Measurements from ENCODE around the gene CRACR2B. TPM values are rescaled to one million over a fixed set of nuclear protein-coding genes. Genes with fewer than 3 reads are reported as not detected.
A peak's percentile ranks its signal among the peaks of the same experiment; 100 is the strongest.

Gene CRACR2B
- total RNA-seq, 2 experiments from 2014 or later = 7.7 to 8.1 TPM

DNA sequence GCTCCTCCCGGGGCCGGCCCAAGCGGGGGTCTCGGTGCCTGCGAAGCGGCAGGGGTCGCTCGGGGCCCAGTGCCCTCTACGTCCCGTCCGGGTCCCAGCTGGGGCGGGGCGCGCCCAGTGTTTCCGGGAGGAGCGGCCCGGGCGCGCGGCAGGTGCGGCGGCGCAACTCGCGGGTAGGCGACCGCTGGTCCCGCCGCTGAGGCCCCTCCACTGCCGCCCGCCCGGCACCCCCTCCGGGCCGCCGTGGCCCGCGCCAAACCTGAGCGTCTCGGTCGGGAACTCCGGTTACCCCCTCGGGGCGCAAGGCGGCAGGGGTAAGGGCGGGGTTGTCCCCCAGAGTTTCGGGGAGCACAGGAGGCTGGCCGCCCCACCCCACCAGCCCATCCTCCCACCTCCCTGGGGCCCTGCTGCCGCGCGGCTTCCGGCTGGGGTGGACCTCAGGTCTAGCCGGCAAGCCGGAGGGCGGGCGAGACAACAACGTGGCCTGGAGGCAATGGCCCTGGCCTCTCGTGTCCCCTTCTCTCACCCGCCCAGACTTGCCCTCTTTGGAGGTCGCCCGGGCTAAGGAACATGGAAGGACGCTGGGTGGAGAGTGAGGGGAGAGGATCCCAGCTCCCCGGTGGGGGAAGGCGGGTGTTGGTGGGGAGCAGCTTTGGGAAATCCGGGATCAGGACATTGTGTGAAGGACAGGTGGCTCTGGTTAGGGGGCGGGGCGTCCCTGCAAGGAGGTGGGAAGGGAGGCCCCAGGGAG lies 398 bp upstream of the CRACR2B start:
- no peaks in the 10 kb centered on the region for H3K9me3 Mint-ChIP-seq
- H3K27me3 Mint-ChIP-seq = peaks cover 42% of the 10 kb centered on the region
- H3K4me3 Mint-ChIP-seq = peak overlapping the region; percentile 73
- H3K4me1 Mint-ChIP-seq = peaks cover 37% of the 10 kb centered on the region
- CTCF ChIA-PET = interaction anchor here (1.2 to 1.4 kb wide), 2 partner anchors 16 to 30 kb away, joined by 3 to 4 read pairs; partner anchors contain the start of genes POLR2L and TSPAN4
- H3K27ac Mint-ChIP-seq = peak overlapping the region; percentile 81
- peaks cover 10% of the 10 kb centered on the region for H3K36me3 Mint-ChIP-seq (ENCODE audit: low read depth)
- DNase-seq = peak; percentile 36
- POLR2A ChIA-PET = no interaction called here

GRCh38 chr11:828506-829175 lies 922 bp downstream of the CRACR2B start:
- Mint-ChIP-seq H3K4me3 (peak overlapping the region; percentile 70), H3K4me1 (peaks cover 39% of the 10 kb centered on the region), H3K27ac (no peak overlapping the region), H3K9me3 (no peaks in the 10 kb centered on the region), H3K36me3 (ENCODE audit: low read depth) (peaks cover 7% of the 10 kb centered on the region), H3K27me3 (peaks cover 42% of the 10 kb centered on the region)
- DNase-seq = no peak
- ChIA-PET CTCF (interaction anchor here (1.4 kb wide), 1 partner anchor 14 kb away, joined by 4 read pairs; the partner anchor contains the start of genes POLR2L and TSPAN4), POLR2A (no interaction called here)

DNA sequence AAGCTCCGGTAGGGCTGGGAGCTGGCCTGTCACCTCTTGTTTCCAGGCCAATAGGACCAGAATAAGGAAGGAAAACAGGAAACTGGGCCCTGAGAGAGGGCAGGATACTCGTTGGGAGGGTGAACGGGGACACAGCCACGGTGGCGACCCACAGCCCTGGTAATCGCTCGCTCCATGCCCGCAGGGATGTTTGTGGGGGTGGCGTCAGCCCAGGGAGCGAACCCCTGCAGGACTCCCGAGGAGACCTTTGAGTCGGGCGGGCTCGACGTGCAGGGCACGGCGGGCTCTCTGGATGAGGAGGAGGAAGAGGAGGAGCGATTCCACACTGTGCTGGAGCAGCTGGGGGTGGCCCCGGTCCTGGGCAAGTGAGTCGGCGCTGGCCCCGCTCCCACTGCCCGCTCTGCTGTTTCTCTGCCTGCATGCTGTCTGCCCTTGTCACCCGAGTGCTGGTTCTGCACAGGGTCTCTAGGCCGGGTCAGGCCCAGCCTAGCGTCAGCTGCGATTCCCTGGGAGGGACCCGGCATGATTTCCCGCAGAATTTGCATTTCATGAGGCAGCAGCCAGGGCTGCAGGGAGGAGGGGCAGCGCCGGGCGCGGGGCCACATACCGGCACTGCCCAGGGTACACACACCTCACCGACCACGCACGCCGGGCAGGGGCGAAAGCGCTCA lies 1.6 kb downstream of the CRACR2B start:
- Mint-ChIP-seq H3K27ac (no peak overlapping the region), H3K36me3 (ENCODE audit: low read depth) (peaks cover 7% of the 10 kb centered on the region), H3K9me3 (no peaks in the 10 kb centered on the region), H3K4me1 (peaks cover 46% of the 10 kb centered on the region), H3K27me3 (peaks cover 46% of the 10 kb centered on the region), H3K4me3 (no peak overlapping the region)
- POLR2A ChIA-PET = no interaction called here
- no peak for DNase-seq
- CTCF ChIA-PET = interaction anchor here (1.4 to 2.2 kb wide), 2 partner anchors 10 to 14 kb away, joined by 4 to 6 read pairs; partner anchors contain the start of genes PNPLA2, POLR2L and TSPAN4

DNA sequence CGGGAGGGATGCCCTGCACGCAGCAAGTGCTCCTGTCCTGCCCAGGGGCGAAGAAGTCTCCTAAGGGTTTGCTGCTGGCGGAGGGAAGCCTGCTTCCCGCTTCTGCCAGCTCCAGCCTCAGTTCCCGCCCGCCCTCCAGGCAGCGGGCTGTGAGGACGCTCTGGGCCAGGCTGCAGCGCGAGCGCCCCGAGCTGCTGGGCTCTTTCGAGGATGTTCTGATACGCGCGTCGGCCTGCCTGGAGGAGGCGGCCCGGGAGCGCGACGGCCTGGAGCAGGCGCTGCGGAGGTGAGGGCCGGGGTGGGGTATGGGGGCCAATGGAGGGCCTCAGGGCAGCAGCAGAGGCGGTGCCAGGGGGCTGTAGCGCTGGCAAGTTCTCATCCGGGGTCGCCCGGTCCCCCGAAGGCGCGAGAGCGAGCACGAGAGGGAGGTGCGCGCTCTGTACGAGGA lies 2.2 kb downstream of the CRACR2B start:
- POLR2A ChIA-PET = no interaction called here
- H3K4me1 Mint-ChIP-seq = peaks cover 46% of the 10 kb centered on the region
- CTCF ChIA-PET = interaction anchor here (1.6 to 2.2 kb wide), 2 partner anchors 10 to 13 kb away, joined by 3 to 6 read pairs; partner anchors contain the start of genes PNPLA2, POLR2L and TSPAN4

DNA sequence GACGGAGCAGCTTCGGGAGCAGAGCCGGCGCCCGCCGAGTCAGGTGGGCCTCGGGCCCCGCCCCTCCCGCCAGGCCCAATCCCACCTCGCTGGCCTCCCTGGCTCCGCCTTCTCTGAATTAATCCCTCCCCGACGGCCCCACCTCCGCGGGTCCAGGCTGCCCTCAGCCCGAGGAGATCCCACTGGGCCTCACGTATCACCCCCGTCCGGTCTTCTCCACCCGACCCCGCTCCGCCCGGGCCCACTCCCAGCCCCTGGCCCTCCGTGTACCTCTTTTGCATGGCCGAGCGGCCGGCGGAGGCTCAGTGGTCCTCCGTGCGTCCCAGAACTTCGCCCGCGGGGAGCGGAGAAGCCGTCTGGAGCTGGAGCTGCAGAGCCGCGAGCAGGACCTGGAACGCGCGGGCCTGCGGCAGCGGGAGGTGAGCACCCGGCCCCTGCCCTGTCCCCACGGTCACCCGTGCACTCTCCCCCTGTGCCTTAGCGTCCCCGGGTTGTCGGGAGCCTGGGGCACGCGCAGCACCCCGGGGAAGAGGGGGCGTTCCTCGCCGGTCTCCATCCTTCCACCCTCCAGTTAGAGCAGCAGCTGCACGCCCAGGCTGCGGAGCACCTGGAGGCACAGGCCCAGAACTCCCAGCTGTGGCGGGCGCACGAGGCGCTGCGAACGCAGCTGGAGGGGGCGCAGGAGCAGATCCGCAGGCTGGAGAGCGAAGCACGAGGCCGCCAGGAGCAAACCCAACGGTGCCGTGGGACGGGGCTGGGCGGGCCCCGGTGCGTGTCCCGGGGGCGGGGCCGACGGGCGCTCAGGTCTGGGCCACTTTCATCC lies 2.8 kb downstream of the CRACR2B start:
- H3K4me1 Mint-ChIP-seq = peaks cover 46% of the 10 kb centered on the region
- POLR2A ChIA-PET = no interaction called here
- DNase-seq = peak; percentile 46

More for the DNA sequence above, 2.2 kb downstream of the CRACR2B start:
- Mint-ChIP-seq H3K27ac (no peak overlapping the region), H3K27me3 (peaks cover 46% of the 10 kb centered on the region), H3K36me3 (ENCODE audit: low read depth) (peaks cover 5% of the 10 kb centered on the region), H3K9me3 (no peaks in the 10 kb centered on the region), H3K4me3 (no peak overlapping the region)
- no peak for DNase-seq

DNA sequence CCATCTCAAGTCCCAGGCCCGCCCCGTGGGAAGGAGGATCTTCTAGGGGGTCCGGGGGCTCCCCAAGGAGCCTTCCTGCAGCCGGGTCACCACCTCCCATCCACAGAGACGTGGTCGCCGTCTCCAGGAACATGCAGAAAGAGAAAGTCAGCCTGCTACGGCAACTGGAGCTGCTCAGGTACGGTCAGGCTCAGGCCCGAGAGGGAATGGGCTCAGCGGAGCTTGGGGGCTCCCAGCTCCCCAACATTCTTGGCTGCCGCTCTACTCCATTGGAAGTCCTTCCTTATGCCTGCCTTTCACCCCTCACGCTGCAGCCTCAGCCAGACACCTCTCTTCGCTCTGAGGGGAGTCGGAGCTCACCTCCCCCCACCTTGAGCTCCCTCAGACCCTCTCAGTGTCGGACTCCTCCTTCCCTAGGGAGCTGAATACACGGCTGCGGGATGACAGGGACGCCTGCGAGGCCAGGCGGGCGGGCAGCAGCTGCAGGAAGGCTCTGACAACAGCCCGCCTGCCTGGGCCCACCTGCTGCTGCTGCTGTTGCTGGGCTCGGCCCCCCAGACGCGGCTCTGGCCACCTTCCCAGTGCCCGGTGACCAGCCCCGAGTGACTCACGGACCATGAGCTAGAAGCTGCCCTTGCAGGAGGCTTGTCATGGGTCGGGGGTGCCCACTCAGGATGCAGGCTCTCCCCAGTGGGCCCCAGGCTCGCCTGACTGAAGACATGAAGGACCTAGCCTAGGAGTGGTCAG lies 3.6 kb downstream of the CRACR2B start:
- CTCF ChIA-PET = interaction anchor here (1.1 to 5.5 kb wide), 5 partner anchors 10 to 22 kb away, joined by 3 to 19 read pairs (median 6); partner anchors contain the start of genes PNPLA2, POLR2L and TSPAN4
- no peak overlapping the region for H3K27ac Mint-ChIP-seq
- H3K4me1 Mint-ChIP-seq = peaks cover 45% of the 10 kb centered on the region
- H3K4me3 Mint-ChIP-seq = peak overlapping the region; percentile 34
- DNase-seq = no peak
- POLR2A ChIA-PET = no interaction called here
- H3K27me3 Mint-ChIP-seq = peaks cover 46% of the 10 kb centered on the region
- H3K9me3 Mint-ChIP-seq = no peaks in the 10 kb centered on the region
- H3K36me3 Mint-ChIP-seq (ENCODE audit: low read depth) = no peaks in the 10 kb centered on the region

More for the DNA sequence above, 2.8 kb downstream of the CRACR2B start:
- CTCF ChIA-PET = interaction anchor here (1.6 to 2.2 kb wide), 2 partner anchors 11 to 12 kb away, joined by 3 to 6 read pairs; partner anchors contain the start of genes PNPLA2, POLR2L and TSPAN4
- no peak overlapping the region for H3K27ac Mint-ChIP-seq
- H3K9me3 Mint-ChIP-seq = no peaks in the 10 kb centered on the region
- no peaks in the 10 kb centered on the region for H3K36me3 Mint-ChIP-seq (ENCODE audit: low read depth)
- H3K27me3 Mint-ChIP-seq = peaks cover 46% of the 10 kb centered on the region
- no peak overlapping the region for H3K4me3 Mint-ChIP-seq

DNA sequence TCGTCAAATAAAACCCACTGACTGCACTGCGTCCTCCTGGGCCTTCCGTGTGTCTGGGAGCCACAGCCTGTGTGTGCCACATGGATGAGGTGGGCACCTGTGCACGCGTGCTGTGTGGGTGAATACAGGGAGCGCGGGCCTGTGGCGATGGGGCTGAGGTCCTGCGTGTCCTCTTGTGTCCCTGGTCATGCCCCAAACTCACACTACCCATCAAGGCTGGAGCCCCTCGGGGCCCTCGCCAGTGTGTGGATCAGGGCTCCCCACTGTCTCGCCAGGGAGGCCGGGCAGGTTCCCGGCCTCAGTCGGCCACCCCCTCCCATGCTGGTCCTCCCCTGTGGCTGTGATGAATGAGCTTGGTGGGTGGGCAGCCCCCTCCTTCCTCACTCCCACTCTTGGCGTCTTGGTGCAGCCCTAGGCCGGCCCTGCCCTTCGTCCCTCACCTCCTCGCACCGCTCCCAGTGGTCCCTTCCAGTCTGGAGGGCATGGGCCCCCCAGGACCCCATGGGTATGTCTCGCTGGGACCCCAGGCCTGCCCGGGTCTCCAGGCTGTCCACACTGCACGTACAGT lies 4.3 kb downstream of the CRACR2B start:
- Mint-ChIP-seq H3K27me3 (peaks cover 46% of the 10 kb centered on the region), H3K9me3 (no peaks in the 10 kb centered on the region), H3K36me3 (ENCODE audit: low read depth) (no peaks in the 10 kb centered on the region), H3K27ac (no peak overlapping the region), H3K4me1 (peaks cover 41% of the 10 kb centered on the region), H3K4me3 (peak overlapping the region; percentile 34)
- CTCF ChIA-PET = interaction anchor here (1.1 to 5.5 kb wide), 4 partner anchors 9 to 23 kb away, joined by 3 to 19 read pairs (median 6); no protein-coding TSS in a partner anchor
- DNase-seq = no peak
- POLR2A ChIA-PET = no interaction called here

GRCh38 chr11:832529-833113 lies 4.9 kb downstream of the CRACR2B start, which contains the start of gene CD151:
Gene CD151, plus strand, starts transcription at chr11:832952. Its CDS starts 3,118 bp downstream, at chr11:836070.
- CTCF ChIA-PET = interaction anchor here (1.1 to 5.5 kb wide), 4 partner anchors 9 to 24 kb away, joined by 3 to 19 read pairs (median 6); no protein-coding TSS in a partner anchor
- peak; percentile 51 for DNase-seq
- Mint-ChIP-seq H3K4me1 (peaks cover 38% of the 10 kb centered on the region), H3K36me3 (ENCODE audit: low read depth) (no peaks in the 10 kb centered on the region), H3K9me3 (no peaks in the 10 kb centered on the region), H3K27me3 (peaks cover 43% of the 10 kb centered on the region), H3K4me3 (peak within 1 kb of the TSS; percentile 67), H3K27ac (no peak within 1 kb of the TSS)
- POLR2A ChIA-PET = no interaction called here

DNA sequence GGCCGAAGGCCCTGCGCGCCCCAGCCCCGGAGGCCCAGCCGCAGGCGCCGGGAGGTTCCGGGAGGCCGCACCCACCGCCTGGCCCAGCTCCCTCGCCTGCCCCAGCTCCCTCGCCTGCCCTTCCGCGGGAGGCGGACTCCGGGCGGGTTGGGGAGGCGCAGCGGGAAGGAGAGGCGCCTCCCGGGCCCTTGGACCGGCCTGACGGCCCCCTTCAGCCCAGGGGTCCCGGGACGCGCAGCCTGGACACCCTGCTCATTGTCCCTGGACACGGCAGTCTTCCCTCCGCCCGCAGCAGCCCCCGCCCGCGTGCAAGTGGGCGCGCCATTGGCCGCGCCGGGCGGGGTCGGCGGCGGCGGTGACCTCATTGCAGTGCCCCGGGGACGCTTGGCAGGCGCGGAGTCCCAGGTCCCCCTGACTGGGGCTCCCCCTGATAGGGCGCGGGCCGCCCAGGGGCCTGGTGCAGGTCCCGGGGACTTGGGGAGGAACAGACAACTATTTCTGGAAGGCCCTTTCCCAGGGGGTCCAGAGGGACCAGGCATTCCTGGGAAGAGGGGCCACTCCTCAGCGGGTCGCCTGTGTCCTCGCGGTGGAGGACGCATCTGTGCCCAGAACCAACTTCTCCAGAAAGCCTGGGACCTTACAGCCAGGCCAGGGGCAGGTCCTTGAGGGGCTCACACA lies 5.5 kb downstream of the CRACR2B start:
- no peaks in the 10 kb centered on the region for H3K9me3 Mint-ChIP-seq
- peaks cover 37% of the 10 kb centered on the region for H3K27me3 Mint-ChIP-seq
- H3K36me3 Mint-ChIP-seq (ENCODE audit: low read depth) = no peaks in the 10 kb centered on the region
- ChIA-PET CTCF (interaction anchor here (1.3 to 5.5 kb wide), 4 partner anchors 8 to 21 kb away, joined by 3 to 19 read pairs (median 5); no protein-coding TSS in a partner anchor), POLR2A (no interaction called here)
- no peak overlapping the region for H3K27ac Mint-ChIP-seq
- peak overlapping the region; percentile 67 for H3K4me3 Mint-ChIP-seq
- peaks cover 32% of the 10 kb centered on the region for H3K4me1 Mint-ChIP-seq
- peak; percentile 29 for DNase-seq

DNA sequence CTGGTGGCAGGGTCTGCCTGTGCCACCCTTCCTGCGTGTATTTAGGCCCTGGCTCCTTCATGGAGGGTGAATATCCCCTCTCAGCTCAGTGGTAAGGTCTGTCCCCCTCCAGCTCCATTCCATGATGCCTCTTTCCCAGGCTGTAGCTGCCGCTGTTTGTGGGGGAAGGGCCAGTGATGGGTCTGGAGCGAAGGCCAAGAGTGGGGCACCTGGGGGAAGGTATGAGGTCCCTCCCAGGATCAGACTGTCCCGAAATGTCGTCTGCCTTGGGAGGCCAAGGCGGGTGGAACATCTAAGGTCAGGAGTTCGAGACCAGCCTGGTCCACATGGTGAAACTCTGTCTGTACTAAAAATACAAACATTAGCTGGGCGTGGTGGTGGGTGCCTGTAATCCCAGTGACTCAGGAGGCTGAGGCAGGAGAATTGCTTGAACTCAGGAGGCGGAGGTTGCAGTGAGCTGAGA lies 6.2 kb downstream of the CRACR2B start:
- H3K36me3 Mint-ChIP-seq (ENCODE audit: low read depth) = peaks cover 2% of the 10 kb centered on the region
- ChIA-PET POLR2A (no interaction called here), CTCF (interaction anchor here (1.1 to 5.5 kb wide), 3 partner anchors 14 to 36 kb away, joined by 3 to 19 read pairs (median 3); no protein-coding TSS in a partner anchor)
- no peak for DNase-seq
- H3K27ac Mint-ChIP-seq = no peak overlapping the region
- H3K4me3 Mint-ChIP-seq = peak overlapping the region; percentile 67
- peaks cover 27% of the 10 kb centered on the region for H3K4me1 Mint-ChIP-seq
- H3K27me3 Mint-ChIP-seq = peaks cover 30% of the 10 kb centered on the region
- H3K9me3 Mint-ChIP-seq = no peaks in the 10 kb centered on the region
